ENCODE data around the gene THADA.

The THADA gene

DNA sequence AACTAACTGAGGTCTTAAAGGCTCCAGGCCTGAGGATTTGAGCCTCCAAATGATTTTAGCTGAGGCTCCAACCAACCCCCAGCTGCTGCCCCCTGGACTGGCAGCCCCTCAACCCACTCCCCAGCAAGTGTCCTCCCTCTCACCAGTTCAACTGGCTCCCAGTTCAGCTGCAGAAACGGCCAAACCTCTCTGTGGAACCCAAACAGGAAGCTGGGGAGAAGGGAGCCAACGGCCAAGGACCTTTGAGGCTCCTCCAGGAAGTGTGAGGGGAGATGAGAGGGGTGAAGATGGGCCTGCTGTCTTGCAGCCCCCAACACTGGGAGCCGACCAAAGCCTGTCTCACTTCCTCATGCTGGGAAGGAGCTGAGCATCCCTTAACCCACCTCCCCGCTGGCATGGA, 394.3 kb downstream of the THADA start:
- H3K4me3 ChIP-seq (replicated peaks; ENCODE audit: insufficient read depth, low read length), result no peak overlapping the region
- peak in 1 of 2 experiments; percentile 77 for DNase-seq (ENCODE audit: low read depth in 1 of 2, low spot score in 1 of 2)
- H3K27ac ChIP-seq (replicated peaks), result peak overlapping the region; percentile 81
- no peaks in the 10 kb centered on the region for H3K27me3 ChIP-seq (ENCODE audit: insufficient read depth, poor library complexity, severe bottlenecking)
- peak; percentile 59; the same call in 1 of the 2 replicates for TF ChIP-seq SPI1 (IDR thresholded peaks at IDR 0.05; ENCODE audit: borderline replicate concordance, low read depth)
- TF ChIP-seq POLR2AphosphoS5 (IDR thresholded peaks at IDR 0.05; ENCODE audit: low read depth), result peak; percentile 64; the same call in 1 of the 2 replicates
- TF ChIP-seq CTCF (IDR thresholded peaks at IDR 0.05; ENCODE audit: insufficient read depth, low read length), result no peak
- TF ChIP-seq, protein P1, sequence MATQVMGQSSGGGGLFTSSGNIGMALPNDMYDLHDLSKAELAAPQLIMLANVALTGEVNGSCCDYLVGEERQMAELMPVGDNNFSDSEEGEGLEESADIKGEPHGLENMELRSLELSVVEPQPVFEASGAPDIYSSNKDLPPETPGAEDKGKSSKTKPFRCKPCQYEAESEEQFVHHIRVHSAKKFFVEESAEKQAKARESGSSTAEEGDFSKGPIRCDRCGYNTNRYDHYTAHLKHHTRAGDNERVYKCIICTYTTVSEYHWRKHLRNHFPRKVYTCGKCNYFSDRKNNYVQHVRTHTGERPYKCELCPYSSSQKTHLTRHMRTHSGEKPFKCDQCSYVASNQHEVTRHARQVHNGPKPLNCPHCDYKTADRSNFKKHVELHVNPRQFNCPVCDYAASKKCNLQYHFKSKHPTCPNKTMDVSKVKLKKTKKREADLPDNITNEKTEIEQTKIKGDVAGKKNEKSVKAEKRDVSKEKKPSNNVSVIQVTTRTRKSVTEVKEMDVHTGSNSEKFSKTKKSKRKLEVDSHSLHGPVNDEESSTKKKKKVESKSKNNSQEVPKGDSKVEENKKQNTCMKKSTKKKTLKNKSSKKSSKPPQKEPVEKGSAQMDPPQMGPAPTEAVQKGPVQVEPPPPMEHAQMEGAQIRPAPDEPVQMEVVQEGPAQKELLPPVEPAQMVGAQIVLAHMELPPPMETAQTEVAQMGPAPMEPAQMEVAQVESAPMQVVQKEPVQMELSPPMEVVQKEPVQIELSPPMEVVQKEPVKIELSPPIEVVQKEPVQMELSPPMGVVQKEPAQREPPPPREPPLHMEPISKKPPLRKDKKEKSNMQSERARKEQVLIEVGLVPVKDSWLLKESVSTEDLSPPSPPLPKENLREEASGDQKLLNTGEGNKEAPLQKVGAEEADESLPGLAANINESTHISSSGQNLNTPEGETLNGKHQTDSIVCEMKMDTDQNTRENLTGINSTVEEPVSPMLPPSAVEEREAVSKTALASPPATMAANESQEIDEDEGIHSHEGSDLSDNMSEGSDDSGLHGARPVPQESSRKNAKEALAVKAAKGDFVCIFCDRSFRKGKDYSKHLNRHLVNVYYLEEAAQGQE (IDR thresholded peaks at IDR 0.05; ENCODE audit: insufficient replicate concordance, low read depth), result no peak
- no peak for TF ChIP-seq GABPA (IDR thresholded peaks at IDR 0.05; ENCODE audit: low read depth)

DNA sequence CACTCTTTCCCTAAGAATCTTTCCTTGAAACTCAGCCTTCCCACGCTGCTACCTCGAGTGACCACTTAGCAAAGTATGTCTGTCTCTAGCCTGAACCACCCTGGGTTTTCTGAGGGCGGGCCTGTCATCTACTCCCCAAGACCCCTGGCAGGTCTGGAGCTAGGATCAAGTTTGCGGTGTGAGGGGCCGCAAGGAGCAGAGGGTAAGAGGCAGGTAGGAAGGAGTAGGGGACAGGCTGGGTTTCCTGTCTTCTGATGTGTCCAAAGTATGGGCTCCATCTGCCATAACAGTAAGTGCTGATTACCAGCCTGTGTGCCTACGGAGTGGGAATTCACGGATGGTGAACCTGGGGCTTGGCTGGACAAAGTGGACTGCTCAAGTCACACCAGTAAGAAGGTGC, 394.8 kb downstream of the THADA start:
- Histone ChIP-seq H3K27ac (replicated peaks) (peak overlapping the region; percentile 81), H3K27me3 (ENCODE audit: insufficient read depth, poor library complexity, severe bottlenecking) (no peaks in the 10 kb centered on the region), H3K4me3 (replicated peaks; ENCODE audit: insufficient read depth, low read length) (no peak overlapping the region)
- TF ChIP-seq POLR2AphosphoS5 (IDR thresholded peaks at IDR 0.05; ENCODE audit: low read depth) (no peak), CTCF (IDR thresholded peaks at IDR 0.05; ENCODE audit: insufficient read depth, low read length) (no peak), GABPA (IDR thresholded peaks at IDR 0.05; ENCODE audit: low read depth) (no peak), SPI1 (IDR thresholded peaks at IDR 0.05; ENCODE audit: borderline replicate concordance, low read depth) (no peak)
- TF ChIP-seq, protein P1 (IDR thresholded peaks at IDR 0.05; ENCODE audit: insufficient replicate concordance, low read depth), result no peak
- DNase-seq (ENCODE audit: low read depth in 1 of 2, low spot score in 1 of 2), result no peak

DNA sequence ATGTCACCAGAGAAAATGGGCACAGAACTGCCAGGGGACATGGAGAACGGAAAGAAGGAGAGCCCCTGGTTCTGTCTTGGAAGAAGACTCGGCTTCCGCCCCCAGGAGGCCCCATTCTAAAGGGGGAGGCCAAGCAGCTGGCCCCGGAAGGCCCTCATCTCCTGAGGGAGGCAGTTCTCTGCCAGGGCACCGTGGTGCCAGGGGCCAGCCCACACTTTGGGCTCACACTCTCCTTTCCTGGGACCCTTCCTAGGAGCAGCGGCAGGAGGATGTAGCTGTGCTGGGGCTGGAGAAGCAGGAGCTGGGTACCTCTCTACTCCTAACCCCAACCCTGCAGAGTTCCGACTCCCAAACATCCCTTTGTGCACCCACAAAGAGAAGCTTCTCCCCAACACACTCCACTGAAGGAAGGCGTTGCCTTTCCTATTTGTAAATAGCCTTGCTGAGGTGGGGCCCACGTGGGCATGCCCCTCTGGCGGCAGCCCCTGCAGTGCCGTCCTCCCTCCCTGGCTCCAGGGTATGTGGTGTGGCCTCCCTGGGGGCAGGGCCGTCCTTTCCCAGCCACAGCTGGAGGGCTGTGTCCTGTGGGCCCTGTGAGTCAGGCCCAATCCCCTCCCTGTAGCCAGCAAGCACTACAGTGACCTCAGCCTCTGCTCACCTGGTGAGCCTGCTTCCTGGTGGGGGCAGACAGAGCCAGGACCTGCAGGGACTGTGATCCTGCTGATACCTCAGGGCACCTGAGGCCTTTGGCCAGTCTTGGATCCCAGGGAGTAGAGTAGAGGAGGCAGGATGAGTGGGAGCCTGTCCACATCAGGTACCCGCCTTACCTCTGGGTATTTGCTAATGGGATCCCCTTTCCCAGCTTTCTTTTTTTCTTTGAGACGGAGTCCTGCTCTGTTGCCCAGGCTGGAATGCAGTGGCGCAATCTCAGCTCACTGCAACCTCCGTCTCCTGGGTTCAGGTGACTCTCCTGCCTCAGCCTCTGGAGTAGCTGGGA, 396.0 kb downstream of the THADA start:
- H3K4me3 ChIP-seq (replicated peaks; ENCODE audit: insufficient read depth, low read length), result no peak overlapping the region
- H3K27me3 ChIP-seq (ENCODE audit: insufficient read depth, poor library complexity, severe bottlenecking), result no peaks in the 10 kb centered on the region
- no peak for DNase-seq (ENCODE audit: low read depth in 1 of 2, low spot score in 1 of 2)
- peak overlapping the region; percentile 81 for H3K27ac ChIP-seq (replicated peaks)
- TF ChIP-seq POLR2AphosphoS5 (IDR thresholded peaks at IDR 0.05; ENCODE audit: low read depth) (no peak), SPI1 (IDR thresholded peaks at IDR 0.05; ENCODE audit: borderline replicate concordance, low read depth) (no peak), CTCF (IDR thresholded peaks at IDR 0.05; ENCODE audit: insufficient read depth, low read length) (no peak), GABPA (IDR thresholded peaks at IDR 0.05; ENCODE audit: low read depth) (no peak)
- TF ChIP-seq, protein P1 (IDR thresholded peaks at IDR 0.05; ENCODE audit: insufficient replicate concordance, low read depth), result no peak

Data from HL-60 (cell line).